Astrocyte (in vitro differentiated cells and primary cell): ENCODE results near the gene PPP1R26.

Source experiments
- EZH2 ChIP-seq: IDR thresholded peaks from 2 replicates; pipeline ENCODE4 v1.6.1; 2012; ENCODE audit warnings: mild to moderate bottlenecking, low read length, inconsistent platforms; ENCODE audit not compliant: insufficient read depth
- TF ChIP-seq, protein P1 (sequence below): IDR thresholded peaks from 2 replicates; pipeline ENCODE4 v1.5.1; 2011; ENCODE audit warnings: low read depth, mild to moderate bottlenecking, inconsistent platforms, low read length, moderate library complexity; ENCODE audit not compliant: insufficient read depth

DNA sequence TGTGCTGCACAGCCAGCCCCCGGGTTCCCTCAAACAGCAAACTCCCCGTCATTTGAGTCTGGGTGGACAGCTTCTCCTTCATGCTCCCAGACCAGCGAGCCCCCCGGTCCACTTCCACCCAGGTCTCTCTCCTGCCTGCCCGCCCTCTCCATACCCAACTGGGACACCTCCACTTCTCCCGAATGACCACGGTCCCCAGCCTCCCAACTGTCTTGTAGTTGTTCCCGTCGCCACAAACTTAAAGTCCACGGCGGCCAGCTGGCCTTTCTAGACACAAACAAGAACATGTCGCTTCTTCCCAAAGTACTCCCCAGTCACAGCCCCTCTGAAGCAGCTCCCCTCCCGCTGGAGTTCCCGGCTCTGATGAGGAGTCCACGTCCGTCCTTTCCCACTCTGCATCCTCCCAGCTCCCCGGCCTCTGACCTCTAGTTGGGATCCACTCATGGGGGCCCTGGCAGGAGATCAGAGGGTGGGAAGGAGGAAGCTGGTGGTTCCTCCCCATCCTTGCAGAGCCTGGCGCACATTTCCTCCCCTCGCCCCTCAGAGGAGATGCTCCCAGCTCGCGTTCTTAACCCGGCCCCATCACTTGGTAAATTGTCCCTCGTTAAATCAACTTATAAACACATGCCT is 24.1 kb upstream of the PPP1R26 start:
- TF ChIP-seq, protein P1, sequence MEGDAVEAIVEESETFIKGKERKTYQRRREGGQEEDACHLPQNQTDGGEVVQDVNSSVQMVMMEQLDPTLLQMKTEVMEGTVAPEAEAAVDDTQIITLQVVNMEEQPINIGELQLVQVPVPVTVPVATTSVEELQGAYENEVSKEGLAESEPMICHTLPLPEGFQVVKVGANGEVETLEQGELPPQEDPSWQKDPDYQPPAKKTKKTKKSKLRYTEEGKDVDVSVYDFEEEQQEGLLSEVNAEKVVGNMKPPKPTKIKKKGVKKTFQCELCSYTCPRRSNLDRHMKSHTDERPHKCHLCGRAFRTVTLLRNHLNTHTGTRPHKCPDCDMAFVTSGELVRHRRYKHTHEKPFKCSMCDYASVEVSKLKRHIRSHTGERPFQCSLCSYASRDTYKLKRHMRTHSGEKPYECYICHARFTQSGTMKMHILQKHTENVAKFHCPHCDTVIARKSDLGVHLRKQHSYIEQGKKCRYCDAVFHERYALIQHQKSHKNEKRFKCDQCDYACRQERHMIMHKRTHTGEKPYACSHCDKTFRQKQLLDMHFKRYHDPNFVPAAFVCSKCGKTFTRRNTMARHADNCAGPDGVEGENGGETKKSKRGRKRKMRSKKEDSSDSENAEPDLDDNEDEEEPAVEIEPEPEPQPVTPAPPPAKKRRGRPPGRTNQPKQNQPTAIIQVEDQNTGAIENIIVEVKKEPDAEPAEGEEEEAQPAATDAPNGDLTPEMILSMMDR: no peak
- no peak for TF ChIP-seq EZH2
